A673 (cell line): ENCODE results near the gene TSPO. TPM values are rescaled to one million over a fixed set of nuclear protein-coding genes. Genes with fewer than 3 reads are reported as not detected.
A peak's percentile ranks its signal among the peaks of the same experiment; 100 is the strongest.

ENCODE experiments used
- BruUV-seq: library from RNA; stranded (reverse); fragments of 400-500 nt; replicated peaks from 2 replicates; lab custom pipeline; 2021; lab: Mats Ljungman, UMichigan
- CTCF ChIA-PET: fragments of 300-600 bp; sonication (Branson Sonifier 250); formaldehyde crosslinking; loops from one replicate; lab custom pipeline; 2022; ENCODE audit warnings: antibody characterized with exemption; lab: Charles Lee
- POLR2A ChIA-PET: fragments of 300-600 bp; sonication (Branson Sonifier 250); formaldehyde crosslinking; loops from one replicate; lab custom pipeline; 2022; ENCODE audit warnings: antibody characterized with exemption; ENCODE audit not compliant: low non-redundant PET; lab: Charles Lee
- DNase-seq: peaks from one replicate; pipeline ENCODE4 v3.0.0-alpha.2; 2015; ENCODE audit warnings: low spot score
- H3K27ac ChIP-seq: fragments of 200-600 bp; sonication (generic); 2 replicates; pipeline ENCODE4 v1.5.1; 2016; ENCODE audit warnings: mixed run types, low read depth, mild to moderate bottlenecking, mixed read lengths, antibody characterized with exemption, low read length; ENCODE audit not compliant: poor library complexity, severe bottlenecking
- H3K27me3 ChIP-seq: fragments of 200-600 bp; sonication (generic); replicated peaks from 2 replicates; pipeline ENCODE4 v1.6.1; 2017; ENCODE audit warnings: mixed run types, low read depth, mild to moderate bottlenecking, mixed read lengths, antibody characterized with exemption, low read length; ENCODE audit not compliant: insufficient read depth, poor library complexity
- H3K36me3 ChIP-seq: fragments of 200-600 bp; sonication (generic); 2 replicates; pipeline ENCODE4 v1.6.1; 2016; ENCODE audit warnings: mixed run types, mild to moderate bottlenecking, mixed read lengths, antibody characterized with exemption, low read length; ENCODE audit not compliant: insufficient read depth, poor library complexity, severe bottlenecking
- H3K4me1 ChIP-seq: fragments of 200-600 bp; sonication (generic); 2 replicates; pipeline ENCODE4 v1.6.1; 2017; ENCODE audit warnings: mixed run types, mild to moderate bottlenecking, mixed read lengths, antibody characterized with exemption, low read length; ENCODE audit not compliant: insufficient read depth, poor library complexity, severe bottlenecking
- H3K4me3 ChIP-seq: fragments of 200-600 bp; sonication (generic); 2 replicates; pipeline ENCODE4 v1.5.1; 2016; ENCODE audit warnings: low read depth, mixed run types, mild to moderate bottlenecking, mixed read lengths, low read length; ENCODE audit not compliant: poor library complexity, severe bottlenecking
- H3K9me3 ChIP-seq: fragments of 200-600 bp; sonication (generic); 2 replicates; pipeline ENCODE4 v1.6.1; 2016; ENCODE audit warnings: mixed run types, low read depth, mild to moderate bottlenecking, mixed read lengths, antibody characterized with exemption, low read length; ENCODE audit not compliant: poor library complexity, severe bottlenecking
- EZH2 ChIP-seq: fragments of 200-600 bp; sonication (generic); IDR thresholded peaks from 2 replicates; pipeline ENCODE4 v1.6.1; 2017; ENCODE audit warnings: borderline replicate concordance, low read depth, mild to moderate bottlenecking, mixed read lengths, antibody characterized with exemption, low read length; ENCODE audit not compliant: poor library complexity, severe bottlenecking
- intact Hi-C: fragments of 100-400 bp; cut with micrococcal nuclease; formaldehyde crosslinking; loops from one replicate; pipeline ENCODE4 v1.10.0; 2022; ENCODE audit not compliant: unreplicated experiment
- total RNA-seq: library from RNA; stranded (reverse); gene quantifications from 2 replicates; pipeline ENCODE4 v1.2.3, GENCODE V29; 2021
- TF ChIP-seq, protein P1 (sequence below): fragments of 300-800, 200-600 bp; sonication (generic); conservative IDR thresholded peaks from 2 replicates; pipeline ENCODE4 v1.5.1; 2017; ENCODE audit warnings: low read depth, mild to moderate bottlenecking, antibody characterized with exemption, low read length, moderate library complexity, mixed read lengths

TSPO gene
- total RNA-seq, 1 experiment from 2014 or later: 105 TPM

DNA sequence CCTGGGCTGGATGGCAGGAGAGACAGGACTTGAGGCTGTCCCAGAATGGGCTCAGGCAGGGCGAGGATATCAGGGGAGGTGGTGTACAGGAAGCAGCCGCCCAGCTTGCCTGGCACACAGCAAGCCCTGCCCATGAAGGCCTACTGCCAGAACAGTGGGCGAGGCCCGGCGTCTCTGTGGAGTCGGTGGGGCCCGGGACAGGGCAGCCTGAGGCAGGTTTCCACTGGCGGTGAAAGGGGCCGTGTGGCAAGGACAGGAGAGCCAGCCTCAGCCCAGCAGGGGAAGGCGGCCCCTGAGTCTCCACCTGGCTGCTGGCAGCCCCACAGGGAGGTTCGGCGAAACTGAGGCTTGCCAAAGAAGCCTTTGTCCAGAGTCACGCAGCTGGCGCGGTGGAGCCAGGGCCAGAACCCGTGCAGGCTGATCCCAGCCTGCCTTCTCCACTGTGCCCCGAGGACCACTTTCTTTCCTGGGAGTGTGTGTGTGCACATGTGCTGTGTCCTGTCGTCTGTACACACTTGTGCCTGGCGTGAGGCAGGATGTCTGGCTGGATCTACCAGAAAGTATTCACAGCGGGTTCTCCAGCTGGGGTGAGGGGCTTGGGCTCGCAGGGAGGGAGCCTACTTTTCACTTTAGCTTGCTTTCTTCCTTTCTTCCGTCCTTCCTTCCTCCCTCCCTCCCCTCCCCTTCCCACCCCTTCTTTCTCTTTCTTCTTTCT is 1.2 kb downstream of the TSPO start:
- TF ChIP-seq, protein P1, sequence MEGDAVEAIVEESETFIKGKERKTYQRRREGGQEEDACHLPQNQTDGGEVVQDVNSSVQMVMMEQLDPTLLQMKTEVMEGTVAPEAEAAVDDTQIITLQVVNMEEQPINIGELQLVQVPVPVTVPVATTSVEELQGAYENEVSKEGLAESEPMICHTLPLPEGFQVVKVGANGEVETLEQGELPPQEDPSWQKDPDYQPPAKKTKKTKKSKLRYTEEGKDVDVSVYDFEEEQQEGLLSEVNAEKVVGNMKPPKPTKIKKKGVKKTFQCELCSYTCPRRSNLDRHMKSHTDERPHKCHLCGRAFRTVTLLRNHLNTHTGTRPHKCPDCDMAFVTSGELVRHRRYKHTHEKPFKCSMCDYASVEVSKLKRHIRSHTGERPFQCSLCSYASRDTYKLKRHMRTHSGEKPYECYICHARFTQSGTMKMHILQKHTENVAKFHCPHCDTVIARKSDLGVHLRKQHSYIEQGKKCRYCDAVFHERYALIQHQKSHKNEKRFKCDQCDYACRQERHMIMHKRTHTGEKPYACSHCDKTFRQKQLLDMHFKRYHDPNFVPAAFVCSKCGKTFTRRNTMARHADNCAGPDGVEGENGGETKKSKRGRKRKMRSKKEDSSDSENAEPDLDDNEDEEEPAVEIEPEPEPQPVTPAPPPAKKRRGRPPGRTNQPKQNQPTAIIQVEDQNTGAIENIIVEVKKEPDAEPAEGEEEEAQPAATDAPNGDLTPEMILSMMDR: no peak
- no peak for TF ChIP-seq EZH2
- peak; percentile 71 for DNase-seq
- ChIA-PET CTCF (interaction anchor here (0.6 kb wide), 1 partner anchor 1473 kb away, joined by 4 read pairs; no protein-coding TSS in a partner anchor), POLR2A (interaction anchor here (0.7 kb wide), 1 partner anchor 1298 kb away, joined by 6 read pairs; no protein-coding TSS in a partner anchor)
- no peaks in the 10 kb centered on the region for H3K36me3 ChIP-seq
- no TSS peak for BruUV-seq
- H3K9me3 ChIP-seq: no peaks in the 10 kb centered on the region
- intact Hi-C loops: no loop called here
- H3K4me3 ChIP-seq: peak overlapping the region; percentile 69
- peak overlapping the region; percentile 70 for H3K27ac ChIP-seq
- H3K4me1 ChIP-seq: no peaks in the 10 kb centered on the region
- no peaks in the 10 kb centered on the region for H3K27me3 ChIP-seq

- Histone ChIP-seq H3K4me1 (no peaks in the 10 kb centered on the region), H3K4me3 (no peak overlapping the region), H3K27ac (no peak overlapping the region), H3K27me3 (no peaks in the 10 kb centered on the region), H3K9me3 (no peaks in the 10 kb centered on the region), H3K36me3 (no peaks in the 10 kb centered on the region)
- POLR2A ChIA-PET: no interaction called here
- DNase-seq: no peak
- TF ChIP-seq, protein P1: no peak
- no peak for TF ChIP-seq EZH2
- CTCF ChIA-PET: no interaction called here
- intact Hi-C loops: no loop called here
- no TSS peak for BruUV-seq
Measured at GRCh38 chr22:43153899-43154298, 2.5 kb downstream of the TSPO start.

DNA sequence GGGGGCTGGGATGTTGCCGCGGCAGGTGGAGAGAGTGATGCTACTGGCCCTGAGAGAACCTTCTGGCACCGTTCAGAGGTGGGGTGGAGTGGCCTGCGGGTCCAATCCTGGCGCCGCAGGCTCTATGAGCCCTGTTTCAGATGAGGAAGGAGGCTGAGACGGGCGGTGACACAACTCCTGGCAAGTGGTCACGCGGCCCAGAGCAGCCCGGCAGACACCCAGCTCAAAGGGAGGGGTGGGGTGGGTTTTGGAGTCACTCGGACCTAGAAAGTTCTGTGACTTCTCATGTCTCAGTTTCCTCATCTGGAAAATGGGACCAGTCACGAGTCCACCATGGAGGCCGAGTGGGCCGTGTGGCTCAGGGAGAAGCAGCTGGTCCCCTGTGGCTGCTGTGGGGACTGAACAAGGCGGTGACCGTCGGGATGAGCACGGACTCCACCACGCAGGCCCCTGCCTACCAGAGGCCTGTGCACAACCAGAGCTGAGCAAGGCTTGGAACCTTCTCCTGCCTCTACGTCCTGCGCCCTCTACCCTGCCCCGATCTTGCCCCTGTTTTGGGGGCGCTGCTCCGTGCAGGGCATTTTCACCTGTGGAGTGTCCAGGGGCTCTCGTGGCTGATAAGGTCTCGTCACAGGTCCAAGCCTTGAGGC is 3.7 kb downstream of the TSPO start:
- TF ChIP-seq, protein P1: no peak
- TF ChIP-seq EZH2: no peak
- Histone ChIP-seq H3K4me1 (no peaks in the 10 kb centered on the region), H3K4me3 (no peak overlapping the region), H3K27me3 (no peaks in the 10 kb centered on the region), H3K9me3 (no peaks in the 10 kb centered on the region), H3K36me3 (no peaks in the 10 kb centered on the region), H3K27ac (no peak overlapping the region)
- no peak for DNase-seq
- intact Hi-C loops: no loop called here
- BruUV-seq: no TSS peak
- CTCF ChIA-PET: no interaction called here
- POLR2A ChIA-PET: interaction anchor here (0.5 kb wide), 1 partner anchor 31 kb away, joined by 5 read pairs; no protein-coding TSS in a partner anchor
